ENCODE results near the gene GYG2. TPM values are rescaled to one million over a fixed set of nuclear protein-coding genes. Genes with fewer than 3 reads are reported as not detected.

GYG2 gene
- total and polyA plus RNA-seq, 2 of the 8 experiments (the other 6 are each of a cell fraction or from before 2014, with no cell fraction given), result 52.8 to 65.3 TPM

DNA sequence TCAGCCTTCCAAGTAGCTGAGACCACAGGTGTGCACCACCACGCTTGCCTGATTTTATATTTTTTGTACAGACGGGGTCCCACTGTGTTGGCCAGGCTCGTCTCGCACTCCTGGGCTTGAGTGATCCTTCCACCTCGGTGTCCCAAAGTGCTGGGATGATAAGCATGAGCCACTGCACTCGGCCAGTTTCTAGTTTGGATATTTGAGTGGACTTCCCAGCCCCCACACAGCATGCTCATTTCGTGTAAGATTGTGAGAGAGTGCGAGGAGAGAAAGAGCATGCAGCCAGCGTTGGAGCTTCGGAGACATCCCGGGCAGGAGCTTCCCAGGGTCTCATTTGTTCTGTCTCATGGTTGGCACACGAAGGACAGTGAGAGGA, 68.6 kb downstream of the GYG2 start:
- Histone ChIP-seq H4K5ac (ENCODE audit: insufficient read length, low read depth, low read length) (no peak overlapping the region), H3K36me3 (ENCODE audit: control insufficient read depth in 2 of 4, insufficient read depth in 4 of 4, low read length in 3 of 4) (no peaks in the 10 kb centered on the region), H2BK5ac (ENCODE audit: low read depth, low read length) (no peak overlapping the region), H2AK5ac (ENCODE audit: low read depth, low read length) (0 out of 2 replicates have a peak overlapping the region, but pooled peaks have one; percentile 53), H3K79me2 (ENCODE audit: control insufficient read depth in 1 of 2, insufficient read depth in 2 of 2, low read length in 2 of 2) (no peaks in the 10 kb centered on the region), H3K4me3 (ENCODE audit: extremely low read depth in 1 of 4, insufficient read depth in 2 of 4, low read depth in 3 of 4, low read length in 4 of 4) (no peak overlapping the region), H4K20me1 (replicated peaks in 1 of 2; ENCODE audit: control insufficient read depth in 1 of 2, insufficient read depth in 2 of 2, low read length in 2 of 2) (no peaks in the 10 kb centered on the region), H2BK120ac (replicated peaks; ENCODE audit: low read depth, low read length) (no peak overlapping the region), H3K4ac (replicated peaks; ENCODE audit: insufficient read length, low read depth, low read length) (no peak overlapping the region), H3K23ac (ENCODE audit: insufficient read length) (no peak overlapping the region), H3K14ac (ENCODE audit: insufficient read length) (no peak overlapping the region), H3K56ac (replicated peaks; ENCODE audit: insufficient read length, low read depth, low read length) (no peak overlapping the region), H3K4me2 (ENCODE audit: insufficient read depth in 1 of 2, low read depth in 2 of 2, low read length in 2 of 2) (peak overlapping the region; percentile 21 to 29; a peak in 3 of 4 replicates), H3K18ac (ENCODE audit: extremely low read depth, low read length) (no peak overlapping the region; the same call in 1 of the 2 replicates), H3K79me1 (ENCODE audit: low read depth, low read length) (no peaks in the 10 kb centered on the region), H2AFZ (ENCODE audit: low read length) (no peak overlapping the region), H3K23me2 (ENCODE audit: low read depth, low read length) (no peaks in the 10 kb centered on the region), H3K9me3 (ENCODE audit: insufficient read depth in 2 of 2, low read depth in 1 of 2, low read length in 1 of 2) (no peaks in the 10 kb centered on the region), H3K4me1 (replicated peaks in 1 of 4; ENCODE audit: control insufficient read depth in 3 of 4, insufficient read depth in 4 of 4, low read length in 3 of 4) (peaks cover 0 to 10% (median 6%) of the 10 kb centered on the region in 4 experiments; a peak in 6 of 7 replicates), H2BK15ac (ENCODE audit: low read length) (no peak overlapping the region), H3K27ac (ENCODE audit: low read depth, low read length) (no peak overlapping the region), H3K27me3 (replicated peaks in 1 of 4; ENCODE audit: control insufficient read depth in 3 of 4, extremely low read depth in 1 of 4, insufficient read depth in 3 of 4, low read length in 3 of 4) (no peaks in the 10 kb centered on the region), H4K91ac (replicated peaks; ENCODE audit: insufficient read length, low read length) (no peak overlapping the region), H3K9ac (replicated peaks in 1 of 4; ENCODE audit: extremely low read depth in 1 of 4, low read depth in 3 of 4, low read length in 3 of 4) (no peak overlapping the region), H2BK12ac (ENCODE audit: low read depth, low read length) (peak overlapping the region; percentile 50; the same call in 1 of the 2 replicates), H2BK20ac (ENCODE audit: low read length) (no peak overlapping the region), H4K8ac (ENCODE audit: extremely low read depth, insufficient read depth, low read length) (peak overlapping the region; percentile 79)
- POLR2A ChIA-PET (ENCODE audit: partially characterized antibody), result interaction anchor here (1.0 to 1.5 kb wide), 2 partner anchors 29 to 32 kb away, joined by 3 to 4 read pairs; partner anchors contain the start of gene ARSD
- CTCF ChIA-PET (ENCODE audit: partially characterized antibody), result no interaction called here
- WGBS, 2 experiments (ENCODE audit: extremely low coverage in 1 of 2, insufficient coverage in 1 of 2, insufficient read length in 1 of 2, insufficient replicate concordance in 2 of 2, low coverage in 1 of 2, low lambda C conversion rate in 2 of 2, missing lambda C conversion rate in 1 of 2), result 77% methylated on average over 12 of the region's 12 CpGs; no CpG with 5 or more reads in 1 of the 2 experiments
- no peak for TF ChIP-seq KDM4A (IDR thresholded peaks at IDR 0.05; ENCODE audit: low read depth, low read length, severe bottlenecking)
- no peak for DNase-seq (ENCODE audit: low read depth in 1 of 2, low spot score in 2 of 2)
- no peak for FAIRE-seq
